ENCODE results near the gene RNPEP. TPM values are rescaled to one million over a fixed set of nuclear protein-coding genes. Genes with fewer than 3 reads are reported as not detected.

The RNPEP gene
- total and polyA plus RNA-seq, 2 of the 8 experiments (the other 6 are each of a cell fraction or from before 2014, with no cell fraction given) = 34.1 to 51.1 TPM

DNA sequence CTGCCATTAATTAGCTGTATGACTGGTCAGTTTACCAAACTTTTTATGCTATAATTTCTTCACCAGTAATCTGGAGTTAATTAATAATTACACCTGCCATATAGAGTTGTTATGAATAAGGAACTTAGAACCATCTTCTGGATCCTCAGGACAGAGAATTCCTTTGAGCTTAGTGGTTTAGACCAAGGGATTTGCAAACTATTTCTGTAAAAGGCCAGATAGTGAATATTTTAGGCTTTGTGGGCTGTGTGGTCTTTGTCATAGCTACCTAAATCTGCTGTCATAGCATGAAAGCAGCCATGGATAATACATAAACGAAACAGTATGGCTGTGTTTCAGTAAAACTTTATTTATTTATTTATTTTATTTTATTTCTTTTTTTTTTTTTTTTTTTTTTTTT, 18.2 kb upstream of the RNPEP start (continued):
- TF ChIP-seq, protein P1, sequence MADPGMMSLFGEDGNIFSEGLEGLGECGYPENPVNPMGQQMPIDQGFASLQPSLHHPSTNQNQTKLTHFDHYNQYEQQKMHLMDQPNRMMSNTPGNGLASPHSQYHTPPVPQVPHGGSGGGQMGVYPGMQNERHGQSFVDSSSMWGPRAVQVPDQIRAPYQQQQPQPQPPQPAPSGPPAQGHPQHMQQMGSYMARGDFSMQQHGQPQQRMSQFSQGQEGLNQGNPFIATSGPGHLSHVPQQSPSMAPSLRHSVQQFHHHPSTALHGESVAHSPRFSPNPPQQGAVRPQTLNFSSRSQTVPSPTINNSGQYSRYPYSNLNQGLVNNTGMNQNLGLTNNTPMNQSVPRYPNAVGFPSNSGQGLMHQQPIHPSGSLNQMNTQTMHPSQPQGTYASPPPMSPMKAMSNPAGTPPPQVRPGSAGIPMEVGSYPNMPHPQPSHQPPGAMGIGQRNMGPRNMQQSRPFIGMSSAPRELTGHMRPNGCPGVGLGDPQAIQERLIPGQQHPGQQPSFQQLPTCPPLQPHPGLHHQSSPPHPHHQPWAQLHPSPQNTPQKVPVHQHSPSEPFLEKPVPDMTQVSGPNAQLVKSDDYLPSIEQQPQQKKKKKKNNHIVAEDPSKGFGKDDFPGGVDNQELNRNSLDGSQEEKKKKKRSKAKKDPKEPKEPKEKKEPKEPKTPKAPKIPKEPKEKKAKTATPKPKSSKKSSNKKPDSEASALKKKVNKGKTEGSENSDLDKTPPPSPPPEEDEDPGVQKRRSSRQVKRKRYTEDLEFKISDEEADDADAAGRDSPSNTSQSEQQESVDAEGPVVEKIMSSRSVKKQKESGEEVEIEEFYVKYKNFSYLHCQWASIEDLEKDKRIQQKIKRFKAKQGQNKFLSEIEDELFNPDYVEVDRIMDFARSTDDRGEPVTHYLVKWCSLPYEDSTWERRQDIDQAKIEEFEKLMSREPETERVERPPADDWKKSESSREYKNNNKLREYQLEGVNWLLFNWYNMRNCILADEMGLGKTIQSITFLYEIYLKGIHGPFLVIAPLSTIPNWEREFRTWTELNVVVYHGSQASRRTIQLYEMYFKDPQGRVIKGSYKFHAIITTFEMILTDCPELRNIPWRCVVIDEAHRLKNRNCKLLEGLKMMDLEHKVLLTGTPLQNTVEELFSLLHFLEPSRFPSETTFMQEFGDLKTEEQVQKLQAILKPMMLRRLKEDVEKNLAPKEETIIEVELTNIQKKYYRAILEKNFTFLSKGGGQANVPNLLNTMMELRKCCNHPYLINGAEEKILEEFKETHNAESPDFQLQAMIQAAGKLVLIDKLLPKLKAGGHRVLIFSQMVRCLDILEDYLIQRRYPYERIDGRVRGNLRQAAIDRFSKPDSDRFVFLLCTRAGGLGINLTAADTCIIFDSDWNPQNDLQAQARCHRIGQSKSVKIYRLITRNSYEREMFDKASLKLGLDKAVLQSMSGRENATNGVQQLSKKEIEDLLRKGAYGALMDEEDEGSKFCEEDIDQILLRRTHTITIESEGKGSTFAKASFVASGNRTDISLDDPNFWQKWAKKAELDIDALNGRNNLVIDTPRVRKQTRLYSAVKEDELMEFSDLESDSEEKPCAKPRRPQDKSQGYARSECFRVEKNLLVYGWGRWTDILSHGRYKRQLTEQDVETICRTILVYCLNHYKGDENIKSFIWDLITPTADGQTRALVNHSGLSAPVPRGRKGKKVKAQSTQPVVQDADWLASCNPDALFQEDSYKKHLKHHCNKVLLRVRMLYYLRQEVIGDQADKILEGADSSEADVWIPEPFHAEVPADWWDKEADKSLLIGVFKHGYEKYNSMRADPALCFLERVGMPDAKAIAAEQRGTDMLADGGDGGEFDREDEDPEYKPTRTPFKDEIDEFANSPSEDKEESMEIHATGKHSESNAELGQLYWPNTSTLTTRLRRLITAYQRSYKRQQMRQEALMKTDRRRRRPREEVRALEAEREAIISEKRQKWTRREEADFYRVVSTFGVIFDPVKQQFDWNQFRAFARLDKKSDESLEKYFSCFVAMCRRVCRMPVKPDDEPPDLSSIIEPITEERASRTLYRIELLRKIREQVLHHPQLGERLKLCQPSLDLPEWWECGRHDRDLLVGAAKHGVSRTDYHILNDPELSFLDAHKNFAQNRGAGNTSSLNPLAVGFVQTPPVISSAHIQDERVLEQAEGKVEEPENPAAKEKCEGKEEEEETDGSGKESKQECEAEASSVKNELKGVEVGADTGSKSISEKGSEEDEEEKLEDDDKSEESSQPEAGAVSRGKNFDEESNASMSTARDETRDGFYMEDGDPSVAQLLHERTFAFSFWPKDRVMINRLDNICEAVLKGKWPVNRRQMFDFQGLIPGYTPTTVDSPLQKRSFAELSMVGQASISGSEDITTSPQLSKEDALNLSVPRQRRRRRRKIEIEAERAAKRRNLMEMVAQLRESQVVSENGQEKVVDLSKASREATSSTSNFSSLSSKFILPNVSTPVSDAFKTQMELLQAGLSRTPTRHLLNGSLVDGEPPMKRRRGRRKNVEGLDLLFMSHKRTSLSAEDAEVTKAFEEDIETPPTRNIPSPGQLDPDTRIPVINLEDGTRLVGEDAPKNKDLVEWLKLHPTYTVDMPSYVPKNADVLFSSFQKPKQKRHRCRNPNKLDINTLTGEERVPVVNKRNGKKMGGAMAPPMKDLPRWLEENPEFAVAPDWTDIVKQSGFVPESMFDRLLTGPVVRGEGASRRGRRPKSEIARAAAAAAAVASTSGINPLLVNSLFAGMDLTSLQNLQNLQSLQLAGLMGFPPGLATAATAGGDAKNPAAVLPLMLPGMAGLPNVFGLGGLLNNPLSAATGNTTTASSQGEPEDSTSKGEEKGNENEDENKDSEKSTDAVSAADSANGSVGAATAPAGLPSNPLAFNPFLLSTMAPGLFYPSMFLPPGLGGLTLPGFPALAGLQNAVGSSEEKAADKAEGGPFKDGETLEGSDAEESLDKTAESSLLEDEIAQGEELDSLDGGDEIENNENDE (IDR thresholded peaks at IDR 0.05; ENCODE audit: insufficient replicate concordance, low read length) = no peak
- TF ChIP-seq SP4 (IDR thresholded peaks at IDR 0.05; ENCODE audit: low read length) (no peak), CREB1 (IDR thresholded peaks at IDR 0.05) (no peak), HDAC2 (IDR thresholded peaks at IDR 0.05; ENCODE audit: borderline replicate concordance in 1 of 2, low read depth in 2 of 2, low read length in 2 of 2) (no peak), ASH2L (IDR thresholded peaks at IDR 0.05; ENCODE audit: low read length) (no peak)
